ENCODE data around the gene LRRK1. TPM values are rescaled to one million over a fixed set of nuclear protein-coding genes. Genes with fewer than 3 reads are reported as not detected.

Gene LRRK1
- total and polyA plus RNA-seq, 2 of the 13 experiments (the other 11 are each of a cell fraction or from before 2014, with no cell fraction given) = 0.13 to 1.2 TPM

- no peak for TF ChIP-seq SOX6 (IDR thresholded peaks at IDR 0.05)
- TF ChIP-seq SOX6 (CRISPR knock-in tag; IDR thresholded peaks at IDR 0.05) = peak; percentile 96
- TF ChIP-seq ZBTB2 (CRISPR knock-in tag; IDR thresholded peaks at IDR 0.05; ENCODE audit: low read depth) = no peak
- no peak for TF ChIP-seq FOSL1 (CRISPR knock-in tag; IDR thresholded peaks at IDR 0.05; ENCODE audit: borderline replicate concordance)
- TF ChIP-seq, protein P1, sequence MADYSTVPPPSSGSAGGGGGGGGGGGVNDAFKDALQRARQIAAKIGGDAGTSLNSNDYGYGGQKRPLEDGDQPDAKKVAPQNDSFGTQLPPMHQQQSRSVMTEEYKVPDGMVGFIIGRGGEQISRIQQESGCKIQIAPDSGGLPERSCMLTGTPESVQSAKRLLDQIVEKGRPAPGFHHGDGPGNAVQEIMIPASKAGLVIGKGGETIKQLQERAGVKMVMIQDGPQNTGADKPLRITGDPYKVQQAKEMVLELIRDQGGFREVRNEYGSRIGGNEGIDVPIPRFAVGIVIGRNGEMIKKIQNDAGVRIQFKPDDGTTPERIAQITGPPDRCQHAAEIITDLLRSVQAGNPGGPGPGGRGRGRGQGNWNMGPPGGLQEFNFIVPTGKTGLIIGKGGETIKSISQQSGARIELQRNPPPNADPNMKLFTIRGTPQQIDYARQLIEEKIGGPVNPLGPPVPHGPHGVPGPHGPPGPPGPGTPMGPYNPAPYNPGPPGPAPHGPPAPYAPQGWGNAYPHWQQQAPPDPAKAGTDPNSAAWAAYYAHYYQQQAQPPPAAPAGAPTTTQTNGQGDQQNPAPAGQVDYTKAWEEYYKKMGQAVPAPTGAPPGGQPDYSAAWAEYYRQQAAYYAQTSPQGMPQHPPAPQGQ (CRISPR knock-in tag; IDR thresholded peaks at IDR 0.05; ENCODE audit: borderline replicate concordance) = no peak
- no peak for TF ChIP-seq NCOA5 (CRISPR knock-in tag; IDR thresholded peaks at IDR 0.05)
- TF ChIP-seq RNF219 (CRISPR knock-in tag; IDR thresholded peaks at IDR 0.05) = no peak
- no peak for TF ChIP-seq ZKSCAN5 (CRISPR knock-in tag; IDR thresholded peaks at IDR 0.05)
- no peak for TF ChIP-seq POLR2AphosphoS2 (IDR thresholded peaks at IDR 0.05; ENCODE audit: low read depth, low read length)
- TF ChIP-seq SP4 (CRISPR knock-in tag; IDR thresholded peaks at IDR 0.05) = no peak
- peak; percentile 43 for TF ChIP-seq YY1 (IDR thresholded peaks at IDR 0.05; ENCODE audit: insufficient read depth, insufficient replicate concordance, low read depth, low read length)
- TF ChIP-seq HMG20B (CRISPR knock-in tag; conservative IDR thresholded peaks at IDR 0.05) = no peak; the same call in 1 of the 2 replicates
- no peak for TF ChIP-seq HMGXB3 (CRISPR knock-in tag; IDR thresholded peaks at IDR 0.05; ENCODE audit: borderline replicate concordance)
- TF ChIP-seq ZNF207 (IDR thresholded peaks at IDR 0.05; ENCODE audit: borderline replicate concordance) = no peak
- TF ChIP-seq NR1H2 (CRISPR knock-in tag; IDR thresholded peaks at IDR 0.05; ENCODE audit: borderline replicate concordance, low read depth) = no peak
- TF ChIP-seq, protein P2, sequence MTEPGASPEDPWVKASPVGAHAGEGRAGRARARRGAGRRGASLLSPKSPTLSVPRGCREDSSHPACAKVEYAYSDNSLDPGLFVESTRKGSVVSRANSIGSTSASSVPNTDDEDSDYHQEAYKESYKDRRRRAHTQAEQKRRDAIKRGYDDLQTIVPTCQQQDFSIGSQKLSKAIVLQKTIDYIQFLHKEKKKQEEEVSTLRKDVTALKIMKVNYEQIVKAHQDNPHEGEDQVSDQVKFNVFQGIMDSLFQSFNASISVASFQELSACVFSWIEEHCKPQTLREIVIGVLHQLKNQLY (CRISPR knock-in tag; IDR thresholded peaks at IDR 0.05) = peak; percentile 85
- no peak for TF ChIP-seq HOXA9 (CRISPR knock-in tag; IDR thresholded peaks at IDR 0.05; ENCODE audit: borderline replicate concordance)
- no peak; the same call in 1 of the 2 replicates for TF ChIP-seq ZNF556 (CRISPR knock-in tag; IDR thresholded peaks at IDR 0.05; ENCODE audit: borderline replicate concordance)
These were observed 172.2 kb downstream of the LRRK1 start (continued) for GRCh38 chr15:101091080-101092017.
